Measurements from ENCODE around the gene MYO3A.

The MYO3A gene, protein sequence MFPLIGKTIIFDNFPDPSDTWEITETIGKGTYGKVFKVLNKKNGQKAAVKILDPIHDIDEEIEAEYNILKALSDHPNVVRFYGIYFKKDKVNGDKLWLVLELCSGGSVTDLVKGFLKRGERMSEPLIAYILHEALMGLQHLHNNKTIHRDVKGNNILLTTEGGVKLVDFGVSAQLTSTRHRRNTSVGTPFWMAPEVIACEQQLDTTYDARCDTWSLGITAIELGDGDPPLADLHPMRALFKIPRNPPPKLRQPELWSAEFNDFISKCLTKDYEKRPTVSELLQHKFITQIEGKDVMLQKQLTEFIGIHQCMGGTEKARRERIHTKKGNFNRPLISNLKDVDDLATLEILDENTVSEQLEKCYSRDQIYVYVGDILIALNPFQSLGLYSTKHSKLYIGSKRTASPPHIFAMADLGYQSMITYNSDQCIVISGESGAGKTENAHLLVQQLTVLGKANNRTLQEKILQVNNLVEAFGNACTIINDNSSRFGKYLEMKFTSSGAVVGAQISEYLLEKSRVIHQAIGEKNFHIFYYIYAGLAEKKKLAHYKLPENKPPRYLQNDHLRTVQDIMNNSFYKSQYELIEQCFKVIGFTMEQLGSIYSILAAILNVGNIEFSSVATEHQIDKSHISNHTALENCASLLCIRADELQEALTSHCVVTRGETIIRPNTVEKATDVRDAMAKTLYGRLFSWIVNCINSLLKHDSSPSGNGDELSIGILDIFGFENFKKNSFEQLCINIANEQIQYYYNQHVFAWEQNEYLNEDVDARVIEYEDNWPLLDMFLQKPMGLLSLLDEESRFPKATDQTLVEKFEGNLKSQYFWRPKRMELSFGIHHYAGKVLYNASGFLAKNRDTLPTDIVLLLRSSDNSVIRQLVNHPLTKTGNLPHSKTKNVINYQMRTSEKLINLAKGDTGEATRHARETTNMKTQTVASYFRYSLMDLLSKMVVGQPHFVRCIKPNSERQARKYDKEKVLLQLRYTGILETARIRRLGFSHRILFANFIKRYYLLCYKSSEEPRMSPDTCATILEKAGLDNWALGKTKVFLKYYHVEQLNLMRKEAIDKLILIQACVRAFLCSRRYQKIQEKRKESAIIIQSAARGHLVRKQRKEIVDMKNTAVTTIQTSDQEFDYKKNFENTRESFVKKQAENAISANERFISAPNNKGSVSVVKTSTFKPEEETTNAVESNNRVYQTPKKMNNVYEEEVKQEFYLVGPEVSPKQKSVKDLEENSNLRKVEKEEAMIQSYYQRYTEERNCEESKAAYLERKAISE (N-terminal part only)

DNA sequence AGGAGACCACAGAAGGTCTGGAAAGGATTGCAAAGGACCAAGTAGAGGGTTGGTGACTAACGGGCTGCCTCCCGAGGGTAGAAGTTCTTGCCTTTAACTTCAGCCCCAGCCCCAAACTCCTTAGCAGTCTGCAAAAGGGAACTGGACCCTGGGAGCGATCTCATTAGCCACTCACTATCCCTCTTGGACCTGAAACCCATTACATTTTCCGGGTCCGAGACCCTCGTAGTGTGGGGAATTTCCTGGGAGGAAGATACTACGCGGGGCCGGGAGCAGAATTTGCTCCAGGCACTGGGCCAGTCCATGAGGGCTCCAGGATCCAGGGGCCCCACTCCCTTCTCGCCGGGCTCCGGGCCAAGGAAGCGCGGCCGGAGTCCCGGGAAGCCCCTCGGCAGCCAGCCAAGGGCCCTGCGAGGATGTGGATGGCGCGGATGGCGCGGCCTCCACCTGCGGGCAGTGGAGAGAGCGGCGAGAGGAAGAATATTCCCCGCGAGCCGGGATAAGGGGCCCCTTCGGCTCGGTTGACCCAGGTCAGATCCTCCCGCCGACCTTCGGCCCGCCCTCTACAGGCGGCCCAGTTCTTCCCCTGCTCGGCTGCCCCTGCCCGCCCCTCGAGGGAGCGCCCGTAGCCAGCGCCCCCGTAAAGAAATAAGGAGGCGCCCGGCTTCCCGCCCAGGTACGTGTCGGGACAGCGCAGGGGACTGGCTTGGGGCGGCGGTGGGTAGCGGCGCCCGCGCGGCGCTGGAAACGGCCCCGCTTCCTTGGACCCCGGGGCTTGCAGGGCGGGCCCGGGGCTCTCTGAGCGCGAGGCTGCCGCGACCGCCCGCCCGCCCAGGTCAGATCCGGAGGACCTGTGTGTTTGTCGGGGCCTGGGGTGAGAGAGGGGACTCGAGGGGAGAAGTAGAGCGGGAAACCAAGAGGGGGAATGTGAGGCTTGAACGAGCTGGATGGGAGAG, at the start of gene MYO3A:
Gene MYO3A, plus strand, starts transcription at position 577 of the 956 bp plus-strand sequence. CDS start 17,882 bp downstream, outside the sequence.
- no peak for DNase-seq (ENCODE audit: low spot score)

DNA sequence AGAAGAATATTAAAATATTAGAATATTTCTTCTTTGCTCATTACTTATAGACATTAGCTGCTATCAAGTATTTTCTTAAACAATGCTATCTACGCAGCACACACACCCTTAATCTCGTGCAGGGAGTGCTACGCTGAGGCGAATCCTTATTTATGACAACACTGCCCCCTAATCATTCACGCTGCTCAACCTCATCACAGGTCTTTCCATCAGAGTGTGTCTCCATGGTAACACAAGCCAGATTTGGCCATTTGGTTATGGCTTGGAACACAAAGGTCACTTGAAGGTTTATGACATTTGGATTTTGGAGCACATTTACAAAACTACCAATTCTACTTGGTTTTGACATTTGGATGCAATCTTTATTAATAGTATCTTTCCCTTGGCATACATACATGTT, 45.4 kb upstream of the MYO3A start:
- DNase-seq (ENCODE audit: low spot score), result no peak

DNA sequence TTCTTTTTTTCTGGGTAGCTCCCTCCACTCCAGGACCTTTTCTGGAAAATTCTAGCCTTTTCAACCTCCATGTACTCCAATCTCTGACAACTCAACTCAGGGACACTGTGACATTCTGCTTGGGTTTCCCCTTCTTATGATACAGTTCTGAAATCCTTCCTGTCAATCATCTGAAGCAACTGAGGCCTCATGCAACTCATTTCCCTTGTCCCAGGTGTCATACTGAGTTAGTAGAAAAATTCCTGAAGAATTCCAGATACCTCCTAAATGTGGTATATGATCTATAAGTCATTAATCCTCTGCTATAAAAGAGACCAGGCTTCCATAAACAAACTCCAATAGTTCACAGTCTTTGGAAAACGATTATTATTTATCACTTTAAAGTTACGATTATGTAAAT, 43.0 kb upstream of the MYO3A start:
- no peak for DNase-seq (ENCODE audit: low spot score)

DNA sequence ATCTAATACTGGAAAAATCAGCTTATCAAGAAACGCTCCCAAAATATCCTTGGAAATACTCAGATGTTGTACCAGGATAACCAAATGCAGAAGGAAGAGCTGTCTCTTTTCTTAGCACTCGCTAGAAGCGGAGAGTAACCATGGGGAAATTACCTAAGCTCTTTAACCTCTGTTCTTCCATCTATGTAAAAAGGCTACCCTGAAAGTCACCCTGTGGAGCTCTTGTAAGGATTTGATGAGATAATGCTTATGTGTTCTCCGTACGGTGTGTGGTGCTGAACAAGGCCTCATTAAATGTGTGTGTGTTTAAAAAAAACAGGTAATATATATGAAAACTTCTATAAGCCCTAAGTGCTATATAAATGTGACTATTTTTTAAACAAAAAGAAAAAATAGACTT, 38.2 kb upstream of the MYO3A start:
- DNase-seq (ENCODE audit: low spot score), result no peak

DNA sequence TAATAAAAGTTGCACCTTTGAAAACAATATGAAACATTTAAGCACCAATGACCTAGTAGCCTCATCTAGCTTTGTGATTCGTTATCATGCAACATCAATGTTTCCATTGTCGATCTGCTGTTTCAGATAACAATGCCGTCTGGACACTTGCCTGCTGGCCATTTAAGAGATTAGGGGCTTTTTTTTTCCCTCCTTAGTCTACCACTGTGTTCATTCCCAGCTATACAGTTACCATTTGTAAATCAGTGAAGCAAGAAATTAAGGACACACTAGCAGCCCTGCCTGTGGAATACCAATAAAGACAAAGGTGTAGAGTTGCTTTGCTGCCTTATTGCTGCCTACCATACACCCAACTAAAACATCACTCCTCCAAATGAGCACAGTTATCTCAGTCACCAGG, 37.6 kb upstream of the MYO3A start:
- no peak for DNase-seq (ENCODE audit: low spot score)

DNA sequence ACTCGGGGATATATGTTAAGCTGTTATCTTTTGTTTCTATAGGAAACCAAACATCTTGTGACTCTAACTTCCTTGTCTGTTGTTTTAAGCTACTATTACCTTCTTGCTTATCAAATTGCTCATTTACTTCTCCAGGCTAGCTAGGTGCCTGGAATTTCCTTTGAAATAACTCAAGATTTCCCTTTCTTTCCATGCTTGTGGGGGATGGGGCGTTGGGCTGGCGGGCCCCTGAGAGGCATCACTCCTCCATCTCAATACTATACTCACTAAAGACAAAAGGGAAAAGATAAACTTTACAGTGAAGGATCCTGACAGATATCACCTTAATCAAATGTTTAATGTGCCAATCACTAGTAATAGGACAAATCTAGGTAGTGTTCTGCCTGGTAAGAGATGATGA, 34.7 kb upstream of the MYO3A start:
- no peak for DNase-seq (ENCODE audit: low spot score)

DNA sequence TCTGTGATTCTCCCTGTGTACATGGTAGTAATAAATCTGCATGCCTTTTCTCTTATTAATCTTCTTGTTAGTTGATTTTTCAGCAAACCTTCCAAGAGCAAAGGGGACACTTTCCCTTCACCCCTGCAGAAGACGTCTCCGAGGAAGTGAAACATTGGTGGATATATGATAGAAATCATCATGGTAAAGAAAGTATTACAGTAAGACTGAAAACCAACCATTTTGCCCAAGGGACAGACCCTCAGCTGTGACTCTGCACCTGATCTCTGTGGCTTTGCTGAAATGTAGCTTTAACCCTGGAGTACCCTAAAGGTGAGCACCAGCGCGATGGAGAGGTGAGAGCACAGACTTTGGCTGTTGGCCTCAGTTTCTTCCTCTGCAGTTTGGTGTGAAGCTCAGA, 32.8 kb upstream of the MYO3A start:
- no peak for DNase-seq (ENCODE audit: low spot score)

DNA sequence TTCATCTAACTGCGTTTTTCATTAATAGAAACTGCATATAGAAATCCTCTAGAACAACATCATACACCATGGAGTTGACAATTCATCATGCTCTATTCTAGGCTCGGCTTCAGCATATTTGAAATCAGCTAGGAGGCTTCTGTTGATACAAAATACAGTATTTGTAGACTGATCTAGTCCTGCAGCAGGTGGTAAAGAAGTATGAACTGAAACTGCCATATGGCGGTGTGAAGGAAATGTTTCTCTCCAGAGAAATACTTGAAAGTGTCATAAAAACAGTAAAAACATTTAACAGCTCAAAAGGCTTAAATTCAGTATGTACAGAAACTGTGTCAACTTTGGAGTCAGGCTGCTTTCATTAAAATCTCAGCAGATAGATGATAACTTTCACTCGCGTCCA, 32.0 kb upstream of the MYO3A start:
- no peak for DNase-seq (ENCODE audit: low spot score)

DNA sequence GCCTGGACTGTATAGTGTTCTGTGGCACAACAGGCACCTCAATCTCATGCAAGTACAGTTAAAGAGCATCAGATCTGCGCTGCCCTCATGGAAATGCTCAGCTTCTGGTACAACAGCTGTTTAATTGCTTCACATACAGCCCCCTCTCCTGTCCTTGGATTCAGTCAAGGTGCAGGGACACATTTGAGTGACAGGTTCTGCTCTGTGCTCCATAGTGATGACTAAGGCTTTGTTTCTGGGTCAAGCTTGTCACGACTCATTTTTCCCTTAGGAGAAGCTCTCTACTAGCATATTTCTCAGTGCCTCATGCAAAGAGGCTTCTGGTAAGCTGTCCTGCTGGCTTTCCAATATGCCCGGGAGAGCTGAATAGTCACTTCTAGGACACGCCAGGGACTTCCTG, 26.8 kb upstream of the MYO3A start:
- DNase-seq (ENCODE audit: low spot score), result no peak

DNA sequence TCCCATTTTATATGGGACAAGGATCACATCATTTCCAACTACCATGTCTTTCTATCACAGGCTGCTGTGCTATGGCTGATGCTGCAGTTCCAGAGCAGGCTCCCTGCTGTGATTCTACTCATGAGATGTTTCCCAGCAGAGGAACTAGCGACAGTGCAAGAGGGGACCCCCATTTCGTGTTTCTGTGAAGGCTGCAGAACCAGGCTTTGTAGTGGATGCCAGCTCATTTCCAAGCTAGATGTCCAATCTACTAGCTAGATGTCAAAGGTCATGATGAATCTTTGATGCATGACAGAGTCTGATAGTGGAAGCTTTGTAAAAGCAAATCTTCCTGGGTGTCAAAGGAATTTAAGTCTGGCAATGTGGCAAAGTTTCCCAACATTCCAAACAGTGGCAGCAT, 21.2 kb upstream of the MYO3A start:
- DNase-seq (ENCODE audit: low spot score), result no peak

DNA sequence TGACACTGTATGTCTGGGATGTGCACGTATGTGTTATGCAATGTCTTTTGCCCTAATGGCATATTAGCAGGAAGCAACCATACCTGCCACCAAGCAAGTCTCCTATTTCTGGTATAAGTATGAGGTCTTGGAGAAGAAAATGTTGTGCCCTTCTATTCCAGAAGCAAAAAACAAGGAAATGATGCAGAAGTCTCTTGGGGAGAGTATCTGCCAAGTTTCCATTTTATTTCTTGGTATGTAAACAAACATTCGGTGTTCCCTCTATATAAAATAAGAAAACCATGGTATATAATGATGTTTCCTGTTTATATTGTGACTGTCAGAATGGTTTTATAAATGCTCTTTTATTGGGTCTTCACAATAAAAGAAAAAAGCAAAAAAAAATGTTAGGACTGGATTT, 19.3 kb upstream of the MYO3A start:
- DNase-seq (ENCODE audit: low spot score), result no peak

DNA sequence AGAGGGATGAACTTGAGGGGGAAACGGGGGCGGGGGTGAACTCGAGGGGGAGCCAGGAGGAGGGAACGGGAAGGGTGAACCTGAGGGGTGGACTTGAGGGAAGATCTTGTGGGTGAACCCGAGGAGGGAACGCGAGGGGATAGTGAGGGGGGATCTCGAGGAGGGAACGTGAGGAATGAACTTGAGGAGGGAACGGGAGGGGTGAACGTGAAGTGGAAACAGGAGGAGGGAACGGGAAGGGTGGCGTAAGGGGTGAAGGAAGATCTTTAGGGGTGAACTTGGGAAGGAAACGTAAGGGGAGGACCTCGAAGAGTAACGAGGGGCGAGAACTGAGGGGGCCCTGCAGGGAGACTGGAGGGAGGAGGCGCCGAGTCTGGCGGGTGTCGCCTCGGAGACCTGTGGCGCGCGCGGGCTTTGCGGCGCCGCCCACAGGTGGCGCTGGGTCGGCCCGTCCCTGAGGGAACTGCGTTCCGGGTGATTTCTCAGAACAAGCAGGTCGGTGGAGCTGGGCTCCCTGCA, 651 bp downstream of the MYO3A start:
- DNase-seq (ENCODE audit: low spot score), result no peak

DNA sequence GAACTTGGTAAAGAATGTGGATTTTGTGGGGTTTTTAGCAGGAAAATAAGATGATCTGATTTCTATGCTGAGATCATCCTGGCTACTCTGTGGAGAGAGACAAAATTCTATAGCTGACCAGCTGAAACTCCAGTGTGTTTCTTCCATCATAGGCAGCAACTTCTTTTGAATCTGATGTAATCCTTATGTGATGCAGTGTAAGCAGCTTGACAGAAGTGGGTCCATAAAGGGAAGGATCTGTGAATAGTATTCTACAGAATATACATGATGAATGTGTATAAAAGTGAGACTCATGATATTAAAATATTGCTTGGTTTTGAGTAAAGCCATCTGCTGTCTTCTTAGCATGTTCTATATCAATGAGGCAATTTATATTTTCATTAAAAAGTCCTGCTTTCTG, 4.4 kb downstream of the MYO3A start:
- DNase-seq (ENCODE audit: low spot score), result no peak

DNA sequence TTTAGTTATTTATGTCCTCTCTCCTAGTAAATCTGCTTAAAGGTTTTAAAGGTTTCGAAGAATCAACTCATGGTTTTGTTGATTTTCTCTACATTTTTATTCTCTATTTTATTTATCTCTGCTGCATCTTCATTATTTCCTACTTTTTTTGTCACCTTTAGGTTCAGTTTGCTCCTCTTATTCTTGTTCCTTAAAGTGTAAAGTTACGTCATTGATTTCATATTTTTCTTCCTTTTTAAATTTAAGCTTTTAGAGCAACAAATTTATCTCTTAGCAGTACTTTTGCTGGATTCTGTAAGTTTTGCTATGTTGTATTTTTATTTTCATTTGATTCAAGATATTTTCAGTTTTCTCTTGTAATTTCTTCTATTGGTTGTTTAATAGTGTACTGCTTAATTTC, 10.7 kb downstream of the MYO3A start:
- no peak for DNase-seq (ENCODE audit: low spot score)

DNA sequence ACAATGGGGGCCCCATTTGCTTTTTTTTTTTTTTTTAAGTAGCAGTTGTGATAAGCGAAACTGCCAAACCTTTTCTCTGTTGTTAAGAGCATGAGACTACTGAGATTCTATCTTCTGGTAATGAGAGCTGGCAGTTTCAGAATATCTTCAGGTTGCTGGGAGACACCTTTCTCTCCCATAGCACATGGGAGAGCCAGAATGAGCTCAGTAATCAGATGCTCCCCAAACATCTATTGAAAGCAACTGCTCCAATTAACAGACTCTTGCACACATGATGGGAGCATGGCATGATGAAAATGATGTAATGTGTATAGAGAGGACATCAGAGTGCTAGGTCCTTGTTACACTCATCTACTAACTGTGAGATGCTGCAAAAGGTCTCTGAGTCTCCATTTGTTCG, 18.8 kb downstream of the MYO3A start:
- no peak for DNase-seq (ENCODE audit: low spot score)

DNA sequence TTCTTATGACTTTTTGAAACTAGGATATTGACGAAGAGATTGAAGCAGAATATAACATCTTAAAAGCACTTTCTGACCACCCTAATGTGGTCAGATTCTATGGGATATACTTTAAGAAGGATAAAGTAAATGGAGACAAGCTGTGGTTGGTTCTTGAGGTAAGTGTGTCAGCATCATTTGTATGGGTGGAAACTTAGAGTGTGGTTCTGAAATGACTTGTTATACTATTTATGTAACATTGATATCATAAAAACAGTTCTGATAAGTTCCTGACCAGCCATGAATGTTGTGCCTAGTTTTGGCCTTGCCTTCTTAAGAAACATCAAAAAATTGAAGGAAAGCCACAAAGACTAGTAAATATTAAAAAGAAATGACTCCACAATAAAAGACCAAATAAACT, 20.8 kb downstream of the MYO3A start:
- no peak for DNase-seq (ENCODE audit: low spot score)

DNA sequence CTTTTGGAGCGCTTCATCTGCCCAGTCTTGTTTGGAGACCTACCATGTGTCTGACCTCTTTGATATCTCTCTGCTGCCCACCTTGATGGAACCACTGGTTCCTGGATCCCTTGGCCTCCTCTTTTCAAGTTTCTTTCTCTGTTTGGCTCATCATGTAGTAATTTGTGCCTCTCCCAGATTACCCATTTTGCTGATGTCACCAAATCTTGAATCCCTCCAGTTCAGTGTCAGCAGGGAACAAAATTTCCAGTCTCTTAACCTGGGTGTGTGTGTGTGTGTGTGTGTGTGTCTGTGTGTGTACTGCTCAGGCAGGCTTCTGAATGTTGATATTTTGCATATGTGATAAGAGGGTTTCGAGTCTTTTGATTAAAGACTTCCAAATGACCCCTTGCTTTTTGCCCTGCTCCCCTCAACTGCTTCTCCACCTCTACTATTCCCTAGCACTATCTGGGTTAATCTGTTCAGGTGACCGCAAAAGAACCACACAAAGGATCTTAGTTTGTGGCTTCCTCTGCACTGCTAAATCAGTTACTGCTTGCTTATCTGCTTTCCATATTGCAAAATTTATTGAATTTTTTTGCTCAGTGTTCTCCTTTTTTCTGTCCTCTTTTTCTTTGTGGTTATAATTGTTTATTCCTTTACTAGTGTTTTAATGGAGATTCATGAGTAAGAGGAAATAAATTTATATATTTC, 25.7 kb downstream of the MYO3A start:
- no peak for DNase-seq (ENCODE audit: low spot score)

DNA sequence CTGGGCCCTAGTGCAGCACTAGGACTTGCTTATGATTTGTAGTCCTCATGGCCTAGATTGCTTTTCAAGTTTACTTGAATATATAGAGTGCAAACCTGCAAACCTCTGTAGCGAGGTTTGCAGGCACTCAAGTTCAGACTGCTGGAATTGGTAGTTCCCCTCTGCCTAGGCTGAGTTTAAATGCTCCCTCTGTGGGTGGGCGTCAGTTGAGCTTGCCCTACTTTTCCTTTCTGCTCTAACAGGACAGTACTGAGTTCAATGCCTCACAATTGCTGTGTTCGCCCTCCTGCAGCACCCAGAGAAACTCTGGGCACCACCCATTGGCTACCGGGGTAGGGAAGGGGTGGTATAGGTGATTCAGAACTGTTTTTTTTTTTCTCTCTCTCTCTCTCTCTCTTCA, 31.6 kb downstream of the MYO3A start:
- no peak for DNase-seq (ENCODE audit: low spot score)

DNA sequence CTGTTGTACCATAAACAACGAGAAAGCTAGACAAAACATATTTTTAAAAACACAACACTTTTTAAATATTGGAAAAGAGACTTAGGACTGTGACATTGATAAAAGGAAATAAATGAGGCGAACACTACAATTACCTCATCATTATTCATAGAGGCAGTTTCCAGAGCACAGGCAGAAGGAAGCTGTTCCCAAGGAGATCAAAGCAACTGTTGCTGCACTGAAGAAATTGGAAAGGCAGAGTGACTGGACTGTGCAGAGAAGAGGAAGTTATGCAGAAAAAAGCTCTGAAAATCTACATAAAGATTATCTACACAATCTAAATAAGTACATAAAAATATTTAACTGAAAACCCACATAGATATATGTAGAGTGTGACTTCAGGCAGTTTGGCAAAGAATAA, 32.8 kb downstream of the MYO3A start:
- no peak for DNase-seq (ENCODE audit: low spot score)

DNA sequence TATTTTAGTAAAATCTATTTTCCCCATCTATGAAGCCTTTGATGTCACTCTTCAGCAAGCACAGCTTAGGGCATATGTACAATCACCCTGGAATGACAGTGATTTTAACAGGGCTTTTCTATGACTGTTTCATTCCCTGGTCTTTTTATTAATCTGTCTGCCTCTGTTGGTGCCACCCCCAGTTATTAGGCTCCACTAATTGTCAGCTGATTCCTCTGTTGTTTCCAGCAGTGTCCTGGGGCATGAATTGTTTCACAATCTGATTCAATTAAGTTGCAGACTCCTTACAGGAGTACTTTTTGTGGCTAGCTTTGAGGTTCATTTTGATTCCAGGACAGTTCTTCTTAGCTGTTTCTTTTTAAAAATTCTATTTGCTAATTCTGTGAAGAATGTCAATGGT, 38.6 kb downstream of the MYO3A start:
- no peak for DNase-seq (ENCODE audit: low spot score)
